Endothelial cell of umbilical vein (primary cell): ENCODE results near the gene MGAT5.

Experiments used
- CTCF ChIP-seq, 2 donors: IDR thresholded peaks; 1 replicate in 1 of 2; 2 replicates in 1 of 2; pipeline ENCODE4 v1.5.1; 2011; ENCODE audit warnings: low read length in 2 of 2, mild to moderate bottlenecking in 2 of 2, moderate library complexity in 2 of 2, control low read depth in 1 of 2, inconsistent platforms in 1 of 2, low read depth in 1 of 2; ENCODE audit not compliant: insufficient read depth in 1 of 2; ENCODE audit errors: extremely low read depth in 1 of 2
- EZH2 ChIP-seq: IDR thresholded peaks from 2 replicates; pipeline ENCODE4 v1.6.1; 2012; ENCODE audit warnings: borderline replicate concordance, low read depth, mild to moderate bottlenecking, moderate library complexity, low read length, inconsistent platforms; ENCODE audit not compliant: severe bottlenecking
- GATA2 ChIP-seq: IDR thresholded peaks from 2 replicates; pipeline ENCODE4 v1.7.0; 2011; ENCODE audit warnings: low read depth, mild to moderate bottlenecking, moderate library complexity, mixed read lengths, low read length; ENCODE audit not compliant: insufficient read length, insufficient read depth
- MAX ChIP-seq: IDR thresholded peaks from 2 replicates; pipeline ENCODE4 v1.6.1; 2011; ENCODE audit not compliant: insufficient read depth, insufficient read length
- MYC ChIP-seq: IDR thresholded peaks from one replicate; pipeline ENCODE4 v1.6.1; 2011; ENCODE audit warnings: mild to moderate bottlenecking, low read depth, low read length
- POLR2A ChIP-seq: IDR thresholded peaks from 2 replicates; pipeline ENCODE4 v1.6.1; 2012; ENCODE audit warnings: low read depth, mild to moderate bottlenecking, control low read depth, low read length
- POLR2AphosphoS5 ChIP-seq: IDR thresholded peaks from 2 replicates; pipeline ENCODE4 v1.6.1; 2012; ENCODE audit warnings: low read depth, mild to moderate bottlenecking, control low read depth, low read length, moderate library complexity; ENCODE audit not compliant: insufficient read depth

- TF ChIP-seq POLR2A (no peak), CTCF (IDR thresholded peaks at IDR 0.05; ENCODE audit: extremely low read depth in 1 of 2, insufficient read depth in 1 of 2, low read depth in 1 of 2, low read length in 2 of 2) (no peak), POLR2AphosphoS5 (no peak), GATA2 (no peak), MAX (no peak), EZH2 (no peak), MYC (no peak)
Measured at GRCh38 chr2:134397146-134397896, 143.4 kb downstream of the MGAT5 start.
